Cardiac muscle cell (in vitro differentiated cells and primary cell): ENCODE results near the gene WSCD2. TPM values are rescaled to one million over a fixed set of nuclear protein-coding genes. Genes with fewer than 3 reads are reported as not detected.

Experiments used
- DNase-seq, 2 donors: peaks; one replicate each; pipeline versions ENCODE4 v3.0.0 to v3.0.0-alpha.2; 2010 to 2017; ENCODE audit warnings: low read depth in 1 of 2, low spot score in 1 of 2
- H3K27ac ChIP-seq: fragments of 200-600 bp; sonication (generic); 2 replicates; pipeline ENCODE4 v1.5.1; 2016
- H3K27me3 ChIP-seq: fragments of 200-600 bp; sonication (generic); 2 replicates; pipeline ENCODE4 v1.6.0; 2016; ENCODE audit warnings: control low read depth
- H3K36me3 ChIP-seq: fragments of 200-600 bp; sonication (generic); 2 replicates; pipeline ENCODE4 v1.5.1; 2016; ENCODE audit warnings: control low read depth
- H3K4me1 ChIP-seq: fragments of 200-600 bp; sonication (generic); 2 replicates; pipeline ENCODE4 v1.8.1; 2017; ENCODE audit warnings: low read depth, mild to moderate bottlenecking, mixed run types
- H3K4me3 ChIP-seq: fragments of 200-600 bp; sonication (generic); 2 replicates; pipeline ENCODE4 v1.5.1; 2016; ENCODE audit warnings: mild to moderate bottlenecking
- H3K9me3 ChIP-seq: fragments of 200-600 bp; sonication (generic); 2 replicates; pipeline ENCODE4 v1.5.1; 2017; ENCODE audit warnings: low read depth, mild to moderate bottlenecking, control low read depth
- CTCF ChIP-seq: IDR thresholded peaks from 2 replicates; pipeline ENCODE4 v1.5.1; 2012; ENCODE audit warnings: low read depth, mild to moderate bottlenecking, low read length
- polyA plus RNA-seq: library from polyadenylated mRNA; unstranded; fragments of >200 nt; fragmentation: Nextera tagmentation; extraction: Ambion mirVana; gene quantifications from 2 replicates; pipeline ENCODE4 v1.2.1, GENCODE V29; 2016
- total RNA-seq: library from RNA; depleted of rRNA; stranded (reverse); fragments of >200 nt; gene quantifications from 2 replicates; pipeline ENCODE4 v1.2.3, GENCODE V29; 2016

WSCD2 gene
- total and polyA plus RNA-seq, 2 experiments from 2014 or later = 7.0 to 7.1 TPM

- H3K27ac ChIP-seq = no peak overlapping the region
- no peaks in the 10 kb centered on the region for H3K36me3 ChIP-seq
- H3K4me1 ChIP-seq = no peaks in the 10 kb centered on the region
- TF ChIP-seq CTCF = no peak
- no peak for DNase-seq
- H3K9me3 ChIP-seq = no peaks in the 10 kb centered on the region
- peaks cover 20% of the 10 kb centered on the region for H3K27me3 ChIP-seq
- no peak overlapping the region for H3K4me3 ChIP-seq
These were observed 44.1 kb downstream of the WSCD2 start for GRCh38 chr12:108173160-108173559.

GRCh38 chr12:108173892-108174291, 44.8 kb downstream of the WSCD2 start:
- TF ChIP-seq CTCF = no peak
- Histone ChIP-seq H3K4me3 (no peak overlapping the region), H3K27me3 (peaks cover 20% of the 10 kb centered on the region), H3K4me1 (no peaks in the 10 kb centered on the region), H3K27ac (no peak overlapping the region), H3K9me3 (no peaks in the 10 kb centered on the region), H3K36me3 (no peaks in the 10 kb centered on the region)
- DNase-seq = no peak

- peaks cover 14% of the 10 kb centered on the region for H3K27me3 ChIP-seq
- no peaks in the 10 kb centered on the region for H3K9me3 ChIP-seq
- no peak overlapping the region for H3K4me3 ChIP-seq
- H3K36me3 ChIP-seq = no peaks in the 10 kb centered on the region
- DNase-seq = no peak
- no peak overlapping the region for H3K27ac ChIP-seq
- TF ChIP-seq CTCF = no peak
- H3K4me1 ChIP-seq = no peaks in the 10 kb centered on the region
These were observed 45.6 kb downstream of the WSCD2 start for GRCh38 chr12:108174641-108175040.

- H3K27me3 ChIP-seq = peaks cover 8% of the 10 kb centered on the region
- H3K4me1 ChIP-seq = no peaks in the 10 kb centered on the region
- H3K4me3 ChIP-seq = no peak overlapping the region
- no peaks in the 10 kb centered on the region for H3K9me3 ChIP-seq
- H3K27ac ChIP-seq = no peak overlapping the region
- peak in 1 of 2 donors; percentile 0 for DNase-seq
- TF ChIP-seq CTCF = no peak
- H3K36me3 ChIP-seq = no peaks in the 10 kb centered on the region
These were observed 46.2 kb downstream of the WSCD2 start for GRCh38 chr12:108175310-108175709.

- H3K27ac ChIP-seq = no peak overlapping the region
- no peaks in the 10 kb centered on the region for H3K36me3 ChIP-seq
- no peak for TF ChIP-seq CTCF
- H3K9me3 ChIP-seq = no peaks in the 10 kb centered on the region
- H3K4me1 ChIP-seq = no peaks in the 10 kb centered on the region
- no peak for DNase-seq
- H3K27me3 ChIP-seq = peaks cover 2% of the 10 kb centered on the region
- no peak overlapping the region for H3K4me3 ChIP-seq
These were observed 47.2 kb downstream of the WSCD2 start for GRCh38 chr12:108176292-108176691.

- DNase-seq = no peak
- Histone ChIP-seq H3K4me3 (no peak overlapping the region), H3K36me3 (no peaks in the 10 kb centered on the region), H3K27ac (no peak overlapping the region), H3K9me3 (no peaks in the 10 kb centered on the region), H3K27me3 (no peaks in the 10 kb centered on the region), H3K4me1 (no peaks in the 10 kb centered on the region)
- TF ChIP-seq CTCF = no peak
These were observed 48.0 kb downstream of the WSCD2 start for GRCh38 chr12:108177131-108177530.
